ENCODE data around the gene PLA2G4F. TPM values are rescaled to one million over a fixed set of nuclear protein-coding genes. Genes with fewer than 3 reads are reported as not detected.

PLA2G4F gene
- total and polyA plus RNA-seq, 10 of the 15 experiments (the other 5 are each of a cell fraction or from before 2014, with no cell fraction given), result not detected

DNA sequence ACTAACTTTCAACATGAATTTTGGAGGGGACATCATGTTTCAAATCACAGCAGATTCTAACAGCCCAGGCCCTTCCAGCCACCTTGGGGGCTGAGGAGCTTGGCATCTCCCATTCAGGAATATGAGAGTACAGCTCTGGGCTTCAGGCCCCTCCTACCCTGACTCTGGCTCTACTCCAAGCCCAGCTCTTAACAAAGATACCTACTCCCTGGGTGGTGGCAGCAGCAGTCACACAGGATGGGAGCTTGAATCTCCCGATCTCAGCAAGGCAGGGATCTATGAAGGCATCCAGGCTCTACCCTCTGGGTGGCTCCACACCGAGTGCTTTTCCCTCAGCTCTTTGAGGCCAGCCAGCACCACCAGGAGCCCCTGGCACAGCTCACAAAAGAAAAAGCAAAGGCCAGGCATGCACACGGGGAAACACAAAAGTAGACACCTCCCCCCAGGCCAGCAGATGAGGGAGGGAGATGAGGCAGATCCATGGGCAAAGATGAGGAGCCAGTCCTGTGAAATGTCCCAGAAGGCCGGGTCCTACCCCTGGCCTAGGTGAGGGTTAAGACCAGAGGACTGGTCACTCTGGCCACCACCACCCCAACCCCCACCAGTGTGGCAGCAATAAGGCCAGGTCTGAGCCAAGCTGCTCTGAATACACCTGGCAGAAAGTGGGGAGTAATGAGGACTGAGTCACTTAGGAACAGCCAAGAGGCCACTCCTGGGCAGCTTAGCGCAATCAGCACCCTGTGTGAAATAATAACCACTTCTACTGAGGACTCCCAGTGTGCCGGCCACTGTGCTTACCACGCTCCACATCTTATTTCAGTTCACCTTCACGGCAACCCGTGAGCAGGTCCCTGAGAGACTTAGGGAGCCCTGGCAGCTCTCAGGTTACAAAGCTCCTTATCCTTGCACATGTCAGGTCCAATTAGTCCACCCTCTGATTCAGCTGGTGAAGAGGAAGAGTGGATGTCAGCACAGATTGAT lies 24.3 kb downstream of the PLA2G4F start (continued):
- TF ChIP-seq, protein P1, sequence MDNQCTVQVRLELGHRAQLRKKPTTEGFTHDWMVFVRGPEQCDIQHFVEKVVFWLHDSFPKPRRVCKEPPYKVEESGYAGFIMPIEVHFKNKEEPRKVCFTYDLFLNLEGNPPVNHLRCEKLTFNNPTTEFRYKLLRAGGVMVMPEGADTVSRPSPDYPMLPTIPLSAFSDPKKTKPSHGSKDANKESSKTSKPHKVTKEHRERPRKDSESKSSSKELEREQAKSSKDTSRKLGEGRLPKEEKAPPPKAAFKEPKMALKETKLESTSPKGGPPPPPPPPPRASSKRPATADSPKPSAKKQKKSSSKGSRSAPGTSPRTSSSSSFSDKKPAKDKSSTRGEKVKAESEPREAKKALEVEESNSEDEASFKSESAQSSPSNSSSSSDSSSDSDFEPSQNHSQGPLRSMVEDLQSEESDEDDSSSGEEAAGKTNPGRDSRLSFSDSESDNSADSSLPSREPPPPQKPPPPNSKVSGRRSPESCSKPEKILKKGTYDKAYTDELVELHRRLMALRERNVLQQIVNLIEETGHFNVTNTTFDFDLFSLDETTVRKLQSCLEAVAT (IDR thresholded peaks at IDR 0.05), result no peak
- TF ChIP-seq BACH1 (IDR thresholded peaks at IDR 0.05; ENCODE audit: borderline replicate concordance) (no peak), NFYA (IDR thresholded peaks at IDR 0.05; ENCODE audit: borderline replicate concordance, low read depth, low read length) (no peak), SPI1 (IDR thresholded peaks at IDR 0.05; ENCODE audit: borderline replicate concordance, insufficient read depth, low read depth, low read length) (no peak)
- TF ChIP-seq, protein P2, sequence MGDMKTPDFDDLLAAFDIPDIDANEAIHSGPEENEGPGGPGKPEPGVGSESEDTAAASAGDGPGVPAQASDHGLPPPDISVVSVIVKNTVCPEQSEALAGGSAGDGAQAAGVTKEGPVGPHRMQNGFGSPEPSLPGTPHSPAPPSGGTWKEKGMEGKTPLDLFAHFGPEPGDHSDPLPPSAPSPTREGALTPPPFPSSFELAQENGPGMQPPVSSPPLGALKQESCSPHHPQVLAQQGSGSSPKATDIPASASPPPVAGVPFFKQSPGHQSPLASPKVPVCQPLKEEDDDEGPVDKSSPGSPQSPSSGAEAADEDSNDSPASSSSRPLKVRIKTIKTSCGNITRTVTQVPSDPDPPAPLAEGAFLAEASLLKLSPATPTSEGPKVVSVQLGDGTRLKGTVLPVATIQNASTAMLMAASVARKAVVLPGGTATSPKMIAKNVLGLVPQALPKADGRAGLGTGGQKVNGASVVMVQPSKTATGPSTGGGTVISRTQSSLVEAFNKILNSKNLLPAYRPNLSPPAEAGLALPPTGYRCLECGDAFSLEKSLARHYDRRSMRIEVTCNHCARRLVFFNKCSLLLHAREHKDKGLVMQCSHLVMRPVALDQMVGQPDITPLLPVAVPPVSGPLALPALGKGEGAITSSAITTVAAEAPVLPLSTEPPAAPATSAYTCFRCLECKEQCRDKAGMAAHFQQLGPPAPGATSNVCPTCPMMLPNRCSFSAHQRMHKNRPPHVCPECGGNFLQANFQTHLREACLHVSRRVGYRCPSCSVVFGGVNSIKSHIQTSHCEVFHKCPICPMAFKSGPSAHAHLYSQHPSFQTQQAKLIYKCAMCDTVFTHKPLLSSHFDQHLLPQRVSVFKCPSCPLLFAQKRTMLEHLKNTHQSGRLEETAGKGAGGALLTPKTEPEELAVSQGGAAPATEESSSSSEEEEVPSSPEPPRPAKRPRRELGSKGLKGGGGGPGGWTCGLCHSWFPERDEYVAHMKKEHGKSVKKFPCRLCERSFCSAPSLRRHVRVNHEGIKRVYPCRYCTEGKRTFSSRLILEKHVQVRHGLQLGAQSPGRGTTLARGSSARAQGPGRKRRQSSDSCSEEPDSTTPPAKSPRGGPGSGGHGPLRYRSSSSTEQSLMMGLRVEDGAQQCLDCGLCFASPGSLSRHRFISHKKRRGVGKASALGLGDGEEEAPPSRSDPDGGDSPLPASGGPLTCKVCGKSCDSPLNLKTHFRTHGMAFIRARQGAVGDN (IDR thresholded peaks at IDR 0.05), result no peak

All from GM12878 (cell line).